Activated naive CD4-positive, alpha-beta T cell treated with anti-CD3 and anti-CD28 coated beads, Interleukin-2, amount 10 ng/mL, durations not matched to agents 7 days and 5 days (primary cell): ENCODE data around the gene LPP.

ENCODE experiments used
- CTCF ChIA-PET: fragments of 350-600 bp; sonication (Branson Sonifier 250); formaldehyde crosslinking; loops from one replicate; lab custom pipeline; 2021; ENCODE audit warnings: antibody characterized with exemption; lab: Charles Lee
- DNase-seq: peaks from one replicate; pipeline ENCODE4 v3.0.0-alpha.2; 2020
- H3K27ac Mint-ChIP-seq: one replicate; pipeline ENCODE4 v1.8.0; 2021; ENCODE audit warnings: mild to moderate bottlenecking, moderate library complexity, mixed read lengths
- H3K27me3 Mint-ChIP-seq: one replicate; pipeline ENCODE4 v1.8.0; 2021; ENCODE audit warnings: mild to moderate bottlenecking, mixed read lengths
- H3K36me3 Mint-ChIP-seq: one replicate; pipeline ENCODE4 v1.8.0; 2021; ENCODE audit warnings: mixed read lengths
- H3K4me1 Mint-ChIP-seq: one replicate; pipeline ENCODE4 v1.8.0; 2021; ENCODE audit warnings: mixed read lengths
- H3K4me3 Mint-ChIP-seq: one replicate; pipeline ENCODE4 v1.8.0; 2021; ENCODE audit warnings: mild to moderate bottlenecking, moderate library complexity, mixed read lengths
- H3K9me3 Mint-ChIP-seq: one replicate; pipeline ENCODE4 v1.8.0; 2021; ENCODE audit warnings: mixed read lengths

Gene LPP

DNA sequence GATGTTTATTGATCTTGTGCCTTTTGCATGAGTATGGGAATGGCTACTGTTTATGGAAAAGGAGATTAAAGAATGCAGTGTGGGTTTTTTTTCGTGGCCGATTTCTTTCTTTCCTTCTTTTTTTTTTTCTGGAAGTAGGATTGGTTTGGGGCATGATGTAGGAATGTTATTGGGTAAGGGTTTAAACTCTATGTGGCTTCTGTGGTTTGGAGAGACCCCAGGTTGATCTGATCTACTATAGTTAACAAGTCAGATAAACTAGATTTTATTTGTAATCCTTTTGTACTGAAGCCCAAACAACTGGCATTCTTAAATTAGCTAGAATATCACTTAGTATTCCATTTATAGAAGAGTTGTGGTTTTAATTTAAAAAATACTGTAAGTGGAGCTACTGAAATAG, 304.8 kb downstream of the LPP start:
- DNase-seq: no peak
- Mint-ChIP-seq H3K4me3 (no peak overlapping the region), H3K36me3 (peaks cover 2% of the 10 kb centered on the region), H3K27ac (no peak overlapping the region), H3K9me3 (no peaks in the 10 kb centered on the region), H3K4me1 (no peaks in the 10 kb centered on the region), H3K27me3 (no peaks in the 10 kb centered on the region)
- CTCF ChIA-PET: no interaction called here

DNA sequence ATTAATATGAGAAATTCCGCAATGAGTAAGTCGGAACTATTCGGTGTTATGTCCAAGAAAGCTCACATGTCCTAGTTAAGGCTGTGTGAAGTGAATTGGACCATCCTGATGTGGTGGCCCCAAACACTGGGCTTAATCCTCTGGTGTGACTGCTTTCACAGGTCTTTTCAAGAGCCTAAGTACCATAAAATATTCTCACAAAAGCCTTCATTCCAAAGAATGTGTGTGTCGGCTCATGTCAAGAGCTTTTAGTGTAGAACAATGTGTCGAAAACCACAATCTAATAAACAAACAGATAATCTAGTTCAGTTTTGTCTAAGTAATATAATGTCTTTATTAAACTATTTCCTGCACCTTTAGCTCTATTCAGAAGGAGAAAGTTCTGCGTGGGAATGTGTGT, 311.4 kb downstream of the LPP start:
- H3K27ac Mint-ChIP-seq: no peak overlapping the region
- peaks cover 24% of the 10 kb centered on the region for H3K36me3 Mint-ChIP-seq
- no peak for DNase-seq
- no peaks in the 10 kb centered on the region for H3K9me3 Mint-ChIP-seq
- CTCF ChIA-PET: no interaction called here
- H3K4me3 Mint-ChIP-seq: no peak overlapping the region
- H3K27me3 Mint-ChIP-seq: no peaks in the 10 kb centered on the region
- H3K4me1 Mint-ChIP-seq: no peaks in the 10 kb centered on the region

DNA sequence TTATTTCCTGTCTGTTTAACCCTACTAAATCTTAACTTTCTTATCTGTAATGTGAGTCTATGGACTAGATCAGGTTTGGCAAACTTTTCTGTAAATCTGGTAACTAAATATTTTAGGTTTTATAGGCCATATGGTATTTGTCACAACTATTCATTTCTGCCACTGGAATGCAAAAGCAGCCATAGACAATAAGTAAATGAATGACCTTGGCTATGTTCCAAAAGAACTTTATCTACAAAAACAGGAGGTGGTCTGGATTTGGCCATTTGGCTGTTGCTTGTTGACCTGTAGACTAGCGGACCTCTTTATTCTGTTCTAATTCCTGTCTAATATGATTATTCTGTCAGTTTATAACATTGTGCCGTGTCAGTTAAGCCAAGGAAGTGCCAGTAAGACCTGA, 314.2 kb downstream of the LPP start:
- Mint-ChIP-seq H3K4me3 (no peak overlapping the region), H3K36me3 (peaks cover 24% of the 10 kb centered on the region), H3K9me3 (no peaks in the 10 kb centered on the region), H3K27me3 (no peaks in the 10 kb centered on the region), H3K27ac (no peak overlapping the region), H3K4me1 (no peaks in the 10 kb centered on the region)
- no peak for DNase-seq
- CTCF ChIA-PET: no interaction called here

DNA sequence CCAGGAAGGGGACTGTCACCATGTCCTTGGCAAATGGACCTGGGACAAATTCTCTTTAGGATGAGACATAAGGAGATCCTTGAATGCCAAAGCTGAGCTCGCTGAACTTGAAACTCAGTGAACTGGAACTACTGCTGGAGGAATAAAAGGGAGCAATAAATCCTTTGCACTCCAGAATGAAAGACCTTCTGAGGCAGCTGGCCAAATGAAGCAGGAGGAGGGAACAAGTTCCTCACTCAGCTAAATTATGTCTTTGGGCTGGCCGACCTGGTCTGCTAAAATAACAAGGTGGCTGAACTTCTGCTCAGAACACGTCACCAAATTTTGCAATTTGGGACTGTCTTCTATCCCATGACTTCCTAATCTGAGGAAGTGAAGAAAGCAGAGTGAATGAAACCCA, 314.7 kb downstream of the LPP start:
- no peak overlapping the region for H3K4me3 Mint-ChIP-seq
- H3K4me1 Mint-ChIP-seq: no peaks in the 10 kb centered on the region
- no peaks in the 10 kb centered on the region for H3K9me3 Mint-ChIP-seq
- CTCF ChIA-PET: no interaction called here
- H3K27me3 Mint-ChIP-seq: no peaks in the 10 kb centered on the region
- no peak overlapping the region for H3K27ac Mint-ChIP-seq
- H3K36me3 Mint-ChIP-seq: peaks cover 24% of the 10 kb centered on the region
- no peak for DNase-seq

DNA sequence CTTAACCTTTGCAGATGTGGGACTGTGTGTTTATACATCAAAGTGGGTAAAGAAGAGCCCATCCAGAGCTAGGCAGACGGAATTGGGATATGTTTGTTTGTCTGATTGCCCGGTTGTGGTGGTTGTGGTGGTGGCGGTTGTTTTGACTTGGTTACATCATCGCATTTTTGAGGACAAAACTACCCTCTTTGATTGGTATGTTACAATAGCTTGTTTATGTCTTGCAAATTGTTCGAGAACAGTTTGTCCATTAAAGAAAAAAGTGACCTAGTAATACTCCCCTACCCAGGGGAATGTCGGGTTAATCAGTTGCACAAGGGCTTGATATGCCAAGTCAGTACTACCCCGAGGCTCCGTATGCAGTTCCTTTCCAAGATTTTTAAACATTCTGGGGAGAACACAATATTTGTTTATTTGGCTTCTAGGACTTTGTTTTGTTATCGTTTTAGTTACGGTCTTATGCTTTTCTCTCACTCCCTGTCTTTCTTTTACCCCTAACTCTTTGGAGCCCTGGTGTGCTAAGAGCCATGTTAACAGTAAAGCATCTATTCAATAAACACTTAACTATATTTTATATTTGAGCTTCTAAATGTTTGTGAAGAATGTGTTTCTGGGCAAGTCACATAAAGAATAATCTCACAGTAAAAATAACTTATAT, 315.4 kb downstream of the LPP start:
- Mint-ChIP-seq H3K4me3 (no peak overlapping the region), H3K27me3 (no peaks in the 10 kb centered on the region), H3K4me1 (no peaks in the 10 kb centered on the region), H3K9me3 (no peaks in the 10 kb centered on the region), H3K36me3 (peaks cover 24% of the 10 kb centered on the region), H3K27ac (no peak overlapping the region)
- CTCF ChIA-PET: no interaction called here
- DNase-seq: no peak

DNA sequence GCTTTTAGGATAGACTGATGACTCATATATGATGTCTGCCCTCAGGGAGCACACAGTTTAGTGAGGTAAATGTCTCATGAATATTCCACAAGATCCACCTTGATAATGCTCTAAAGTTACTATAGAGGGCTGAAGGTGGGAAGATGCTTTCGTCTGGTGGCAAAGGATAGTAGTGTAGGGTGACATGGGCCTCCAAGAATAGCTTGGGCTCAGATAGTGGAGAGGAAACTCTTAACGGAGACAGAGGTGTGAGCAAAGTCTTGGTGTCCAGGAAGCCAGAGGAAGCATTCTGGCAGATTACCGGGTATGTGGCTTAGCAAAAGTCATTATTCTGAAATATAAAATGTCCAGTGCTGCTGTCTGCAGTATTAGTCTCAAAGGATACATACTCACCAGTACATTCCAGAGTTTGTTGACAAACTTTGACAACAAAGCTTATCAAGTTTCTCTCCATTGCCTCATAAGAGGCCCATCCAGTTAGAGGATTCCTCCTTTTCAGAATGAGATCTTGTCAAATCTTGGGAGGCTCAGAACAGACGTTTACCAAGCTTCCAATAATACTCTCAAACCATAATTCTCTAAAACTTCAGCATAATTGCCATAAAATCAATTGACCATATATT, 316.7 kb downstream of the LPP start:
- H3K27me3 Mint-ChIP-seq: no peaks in the 10 kb centered on the region
- no peak overlapping the region for H3K27ac Mint-ChIP-seq
- H3K4me3 Mint-ChIP-seq: no peak overlapping the region
- CTCF ChIA-PET: no interaction called here
- H3K4me1 Mint-ChIP-seq: no peaks in the 10 kb centered on the region
- H3K36me3 Mint-ChIP-seq: peaks cover 24% of the 10 kb centered on the region
- no peak for DNase-seq
- H3K9me3 Mint-ChIP-seq: no peaks in the 10 kb centered on the region

DNA sequence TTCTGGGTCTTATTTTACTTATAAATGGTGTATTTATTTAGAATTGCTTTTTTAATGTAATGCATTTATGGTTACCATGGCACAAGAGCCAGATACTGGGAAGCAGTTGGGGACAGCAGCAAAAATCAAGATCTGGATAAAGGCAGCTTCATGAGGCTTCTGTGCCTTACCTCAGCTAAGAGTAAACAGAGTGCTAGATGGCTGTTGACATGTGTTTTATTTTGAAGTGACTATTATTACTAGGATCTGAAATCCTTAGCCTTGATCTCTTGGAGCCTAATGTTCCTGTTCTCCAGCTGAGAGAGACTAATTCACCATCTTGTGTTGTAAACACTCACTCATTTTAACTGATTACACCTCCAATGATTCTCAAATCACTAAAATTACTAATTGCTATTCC, 317.8 kb downstream of the LPP start:
- no peaks in the 10 kb centered on the region for H3K9me3 Mint-ChIP-seq
- peaks cover 21% of the 10 kb centered on the region for H3K36me3 Mint-ChIP-seq
- H3K4me3 Mint-ChIP-seq: no peak overlapping the region
- no peaks in the 10 kb centered on the region for H3K27me3 Mint-ChIP-seq
- H3K27ac Mint-ChIP-seq: no peak overlapping the region
- no peaks in the 10 kb centered on the region for H3K4me1 Mint-ChIP-seq
- no peak for DNase-seq
- CTCF ChIA-PET: no interaction called here

DNA sequence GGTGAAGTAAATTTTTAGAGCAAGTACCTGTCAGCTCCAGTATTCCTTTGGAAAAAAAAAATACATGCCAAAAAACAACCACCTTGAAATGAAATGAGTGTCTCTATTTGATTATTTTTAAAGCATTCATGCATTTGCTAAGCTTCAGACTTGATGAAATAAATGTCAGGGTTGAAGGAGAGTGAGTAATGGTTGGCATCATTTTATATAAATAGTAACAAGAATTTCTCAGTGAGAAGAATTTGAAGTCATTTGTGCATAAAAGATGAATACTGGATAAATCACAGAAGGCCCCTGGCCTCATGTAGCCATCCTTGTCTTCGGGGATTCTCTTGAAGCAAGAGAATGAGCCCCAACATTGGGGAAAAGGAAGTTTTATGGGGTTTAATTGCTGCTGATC, 318.4 kb downstream of the LPP start:
- Mint-ChIP-seq H3K27me3 (no peaks in the 10 kb centered on the region), H3K4me3 (no peak overlapping the region), H3K9me3 (no peaks in the 10 kb centered on the region), H3K27ac (no peak overlapping the region), H3K4me1 (no peaks in the 10 kb centered on the region), H3K36me3 (peaks cover 21% of the 10 kb centered on the region)
- no peak for DNase-seq
- CTCF ChIA-PET: no interaction called here

DNA sequence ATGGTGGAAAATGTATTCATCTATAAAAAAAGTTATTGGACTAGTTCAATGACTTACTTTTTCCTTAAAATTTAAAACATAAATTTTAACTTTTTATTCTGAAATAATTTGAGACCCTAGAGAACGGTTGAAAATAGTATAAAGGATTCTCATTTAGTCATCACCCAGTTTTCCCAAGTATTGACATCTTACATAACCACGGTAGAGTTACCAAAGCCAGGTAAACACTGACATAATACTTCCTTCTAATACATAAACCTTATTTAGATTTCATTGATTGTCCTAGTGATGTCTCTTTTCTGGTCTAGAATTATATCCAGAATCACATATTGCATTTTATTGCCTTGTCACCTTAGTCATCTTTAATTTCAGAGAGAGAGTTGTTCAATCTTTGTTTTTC, 319.1 kb downstream of the LPP start:
- Mint-ChIP-seq H3K27ac (no peak overlapping the region), H3K4me1 (no peaks in the 10 kb centered on the region), H3K4me3 (no peak overlapping the region), H3K36me3 (peaks cover 20% of the 10 kb centered on the region), H3K27me3 (no peaks in the 10 kb centered on the region), H3K9me3 (no peaks in the 10 kb centered on the region)
- DNase-seq: no peak
- CTCF ChIA-PET: no interaction called here

DNA sequence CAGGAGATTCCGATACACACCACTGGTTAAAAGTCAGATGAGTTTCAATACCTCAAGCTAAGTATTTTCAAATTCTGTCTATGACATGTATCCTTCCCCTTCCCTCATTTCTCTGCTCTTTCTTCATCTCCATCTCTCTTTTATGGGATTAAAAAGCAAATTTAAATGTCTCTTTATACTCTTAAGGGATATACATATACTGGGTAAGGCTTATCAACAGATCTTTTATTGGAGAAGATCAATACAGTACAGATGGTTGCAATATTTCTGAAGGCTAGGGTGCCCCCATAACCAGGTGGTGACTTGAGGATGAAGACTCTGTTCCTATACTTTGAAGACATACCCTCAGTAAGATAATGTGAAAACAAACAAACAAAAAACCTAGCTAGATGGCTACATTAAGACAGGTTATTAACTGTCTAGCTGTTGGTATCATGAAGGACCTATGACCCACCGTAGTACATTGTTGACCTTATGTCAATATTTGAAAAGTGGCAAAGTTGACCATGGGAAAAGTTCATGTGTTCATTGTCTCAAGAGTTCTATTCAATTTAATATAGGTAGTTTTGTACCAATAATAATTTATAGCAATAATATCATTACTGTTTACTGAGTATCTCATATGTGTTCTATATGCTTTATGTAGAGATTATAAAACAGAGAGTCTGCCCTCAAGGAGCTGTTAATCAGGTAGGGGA, 319.8 kb downstream of the LPP start:
- Mint-ChIP-seq H3K4me3 (no peak overlapping the region), H3K9me3 (no peaks in the 10 kb centered on the region), H3K27me3 (no peaks in the 10 kb centered on the region), H3K27ac (no peak overlapping the region), H3K4me1 (no peaks in the 10 kb centered on the region), H3K36me3 (peaks cover 15% of the 10 kb centered on the region)
- DNase-seq: no peak
- CTCF ChIA-PET: no interaction called here

DNA sequence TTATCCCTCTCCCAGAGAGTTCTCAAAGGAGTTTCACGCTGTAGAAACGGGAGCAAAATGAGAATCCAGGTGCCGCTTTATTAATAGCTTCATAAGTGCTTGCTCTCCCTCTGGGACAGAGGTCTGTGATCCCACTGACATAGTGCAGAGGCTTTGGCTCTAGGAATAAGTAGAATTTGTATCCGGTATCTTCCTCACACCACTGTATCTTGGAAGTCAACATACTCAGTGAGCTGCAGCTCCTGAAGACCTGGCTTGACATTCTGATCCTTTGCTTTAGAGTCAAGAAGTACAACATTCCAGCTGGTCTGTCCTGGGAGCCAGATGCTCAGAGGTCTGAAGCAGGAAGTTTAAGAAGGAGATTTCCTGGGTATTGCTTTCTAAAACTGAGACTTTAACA, 323.0 kb downstream of the LPP start:
- no peak for DNase-seq
- Mint-ChIP-seq H3K27me3 (no peaks in the 10 kb centered on the region), H3K9me3 (peaks cover 6% of the 10 kb centered on the region), H3K4me1 (peaks cover 2% of the 10 kb centered on the region), H3K4me3 (no peak overlapping the region), H3K27ac (no peak overlapping the region), H3K36me3 (peaks cover 16% of the 10 kb centered on the region)
- CTCF ChIA-PET: no interaction called here

DNA sequence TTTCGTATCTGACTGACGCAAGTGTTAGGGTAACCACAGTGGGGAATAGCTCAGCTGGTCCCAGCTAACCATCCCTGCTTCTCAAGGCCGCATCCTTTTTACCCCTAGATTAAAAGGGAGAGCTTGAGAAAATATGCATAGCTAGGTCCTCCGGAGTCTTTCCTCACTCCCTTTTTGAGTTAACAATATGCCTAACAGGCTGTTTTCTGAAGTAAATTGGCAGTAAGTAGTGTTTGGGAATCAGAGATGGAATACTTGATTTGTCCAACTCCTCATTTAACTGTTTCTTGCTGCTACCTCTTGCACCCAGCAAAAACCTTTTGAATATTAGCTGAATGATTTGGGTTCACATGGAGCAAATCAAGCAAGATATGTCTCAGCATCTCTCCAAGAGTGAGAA, 326.1 kb downstream of the LPP start:
- peaks cover 2% of the 10 kb centered on the region for H3K4me1 Mint-ChIP-seq
- no peak for DNase-seq
- CTCF ChIA-PET: no interaction called here
- no peak overlapping the region for H3K4me3 Mint-ChIP-seq
- H3K27me3 Mint-ChIP-seq: no peaks in the 10 kb centered on the region
- H3K27ac Mint-ChIP-seq: no peak overlapping the region
- H3K9me3 Mint-ChIP-seq: peaks cover 11% of the 10 kb centered on the region
- peaks cover 28% of the 10 kb centered on the region for H3K36me3 Mint-ChIP-seq

DNA sequence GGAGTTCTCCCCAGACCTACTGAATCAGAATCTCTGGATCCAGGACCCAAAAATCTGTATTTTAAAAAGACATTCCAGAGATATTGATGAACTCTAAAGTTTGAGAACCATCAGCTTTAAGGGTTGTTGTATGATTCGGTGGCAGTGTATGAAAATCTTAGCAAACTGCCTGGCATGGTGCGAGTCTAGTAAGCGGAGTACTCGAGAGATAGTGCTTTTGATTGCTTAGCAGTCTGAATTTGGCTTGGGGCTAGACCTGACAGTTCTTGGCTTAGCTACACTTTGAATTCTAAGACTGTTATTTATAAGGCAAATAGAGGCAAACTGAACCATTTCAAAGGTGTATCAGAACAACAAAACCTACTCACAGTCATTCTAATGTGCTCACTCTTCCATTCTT, 329.0 kb downstream of the LPP start:
- Mint-ChIP-seq H3K4me3 (no peak overlapping the region), H3K9me3 (peaks cover 11% of the 10 kb centered on the region), H3K27me3 (no peaks in the 10 kb centered on the region), H3K4me1 (peaks cover 2% of the 10 kb centered on the region), H3K27ac (no peak overlapping the region), H3K36me3 (peaks cover 39% of the 10 kb centered on the region)
- no peak for DNase-seq
- CTCF ChIA-PET: no interaction called here

DNA sequence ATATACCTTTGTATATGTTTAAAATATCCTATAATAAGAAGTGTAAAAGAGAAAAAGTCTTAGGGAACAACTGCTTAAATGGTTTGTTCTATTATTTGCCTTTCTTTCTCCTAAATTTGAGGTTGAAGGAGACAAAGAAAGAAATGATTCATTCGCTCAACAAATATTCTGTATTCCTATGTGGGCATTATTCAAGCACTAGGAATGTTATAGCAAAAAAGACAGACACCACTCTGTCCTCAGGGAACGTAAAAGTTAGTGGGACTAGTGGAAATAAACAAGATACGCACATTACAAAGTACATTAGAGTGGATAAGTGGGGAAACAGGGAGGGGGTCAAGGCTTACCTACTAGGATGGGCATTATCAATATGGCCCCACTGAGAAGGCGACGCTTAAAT, 332.2 kb downstream of the LPP start:
- peaks cover 11% of the 10 kb centered on the region for H3K9me3 Mint-ChIP-seq
- CTCF ChIA-PET: no interaction called here
- no peak overlapping the region for H3K4me3 Mint-ChIP-seq
- no peaks in the 10 kb centered on the region for H3K27me3 Mint-ChIP-seq
- no peak for DNase-seq
- no peak overlapping the region for H3K27ac Mint-ChIP-seq
- peaks cover 44% of the 10 kb centered on the region for H3K36me3 Mint-ChIP-seq
- H3K4me1 Mint-ChIP-seq: no peaks in the 10 kb centered on the region

DNA sequence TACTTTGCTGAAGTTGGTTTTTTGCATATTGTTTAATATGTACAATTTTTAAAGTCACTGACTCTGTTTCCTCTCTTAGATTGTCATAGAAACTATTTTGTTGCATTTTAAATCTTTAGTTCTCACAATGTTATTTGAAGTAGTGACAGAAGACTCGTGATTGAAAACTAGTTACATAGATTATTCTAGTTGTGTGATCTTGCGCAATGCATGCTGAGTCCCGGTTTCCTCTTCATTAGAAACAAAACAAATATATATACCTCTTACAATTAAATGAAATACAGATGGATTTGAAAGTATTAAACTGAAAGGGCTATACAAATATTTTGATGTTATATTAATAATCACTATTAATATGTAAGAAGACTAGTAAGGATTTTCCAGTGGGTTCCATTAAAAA, 333.0 kb downstream of the LPP start:
- CTCF ChIA-PET: no interaction called here
- DNase-seq: no peak

More for the DNA sequence above, 333.0 kb downstream of the LPP start:
- no peak overlapping the region for H3K27ac Mint-ChIP-seq
- H3K9me3 Mint-ChIP-seq: peaks cover 5% of the 10 kb centered on the region
- H3K4me1 Mint-ChIP-seq: no peaks in the 10 kb centered on the region
- no peaks in the 10 kb centered on the region for H3K27me3 Mint-ChIP-seq
- H3K4me3 Mint-ChIP-seq: no peak overlapping the region
- peaks cover 41% of the 10 kb centered on the region for H3K36me3 Mint-ChIP-seq
